GM06990 (cell line): ENCODE results near the gene ARHGAP15.

ENCODE experiments used
- DNase-seq: peaks from one replicate; pipeline ENCODE4 v3.0.0-alpha.2; 2011; ENCODE audit not compliant: insufficient read length; ENCODE audit errors: extremely low read depth
- H3K27me3 ChIP-seq: replicated peaks from 2 replicates; pipeline ENCODE4 v1.6.0; 2011; ENCODE audit warnings: low read length; ENCODE audit not compliant: control insufficient read depth, insufficient read depth
- H3K36me3 ChIP-seq: 2 replicates; pipeline ENCODE4 v1.5.1; 2011; ENCODE audit warnings: low read length; ENCODE audit not compliant: control insufficient read depth, insufficient read depth
- H3K4me3 ChIP-seq: replicated peaks from 2 replicates; pipeline ENCODE4 v1.5.1; 2011; ENCODE audit warnings: low read depth, mild to moderate bottlenecking, control low read depth, low read length
- CTCF ChIP-seq: IDR thresholded peaks from 2 replicates; pipeline ENCODE4 v1.5.1; 2011; ENCODE audit warnings: low read length, control low read depth, mild to moderate bottlenecking, inconsistent platforms; ENCODE audit not compliant: insufficient read depth, poor library complexity, severe bottlenecking

ARHGAP15 gene

GRCh38 chr2:143718745-143719144, 589.5 kb downstream of the ARHGAP15 start:
- no peak for DNase-seq
- Histone ChIP-seq H3K36me3 (no peaks in the 10 kb centered on the region), H3K27me3 (no peaks in the 10 kb centered on the region), H3K4me3 (no peak overlapping the region)
- TF ChIP-seq CTCF, result no peak

GRCh38 chr2:143719406-143719805, 590.2 kb downstream of the ARHGAP15 start:
- TF ChIP-seq CTCF, result no peak
- no peaks in the 10 kb centered on the region for H3K36me3 ChIP-seq
- no peaks in the 10 kb centered on the region for H3K27me3 ChIP-seq
- DNase-seq, result no peak
- no peak overlapping the region for H3K4me3 ChIP-seq

- no peak for DNase-seq
- no peak for TF ChIP-seq CTCF
- Histone ChIP-seq H3K27me3 (no peaks in the 10 kb centered on the region), H3K4me3 (no peak overlapping the region), H3K36me3 (no peaks in the 10 kb centered on the region)
Measured at GRCh38 chr2:143720095-143720664, 591.0 kb downstream of the ARHGAP15 start.

- no peak for TF ChIP-seq CTCF
- no peaks in the 10 kb centered on the region for H3K27me3 ChIP-seq
- H3K36me3 ChIP-seq, result no peaks in the 10 kb centered on the region
- H3K4me3 ChIP-seq, result no peak overlapping the region
- DNase-seq, result no peak
Measured at GRCh38 chr2:143725400-143725799, 596.2 kb downstream of the ARHGAP15 start.

- Histone ChIP-seq H3K36me3 (no peaks in the 10 kb centered on the region), H3K27me3 (no peaks in the 10 kb centered on the region), H3K4me3 (no peak overlapping the region)
- DNase-seq, result no peak
- no peak for TF ChIP-seq CTCF
Measured at GRCh38 chr2:143726151-143726845, 597.1 kb downstream of the ARHGAP15 start.
